H1 (cell line): Measurements from ENCODE around the gene LAD1. TPM values are rescaled to one million over a fixed set of nuclear protein-coding genes. Genes with fewer than 3 reads are reported as not detected.
A peak's percentile ranks its signal among the peaks of the same experiment; 100 is the strongest.

Experiments
- CTCF ChIA-PET: fragments of 300-600 bp; sonication (Branson Sonifier 250); formaldehyde crosslinking; loops from one replicate; lab custom pipeline; 2021; ENCODE audit not compliant: partially characterized antibody; lab: Charles Lee
- POLR2A ChIA-PET: fragments of 300-600 bp; sonication (Branson Sonifier 250); formaldehyde crosslinking; loops from one replicate; lab custom pipeline; 2021; ENCODE audit warnings: inconsistent platforms; ENCODE audit not compliant: partially characterized antibody; lab: Charles Lee
- DNase-seq, 2 experiments: peaks; one replicate each; pipeline versions ENCODE4 v3.0.0 to v3.0.0-alpha.2; 2010 to 2022; ENCODE audit warnings: low spot score in 2 of 2, low read depth in 1 of 2, mixed read lengths in 1 of 2
- FAIRE-seq: peaks from 2 replicates; lab custom pipeline; 2011; peaks lifted over from hg19 to GRCh38; lab: Jason Lieb, UNC
- H2AFZ ChIP-seq: 2 replicates; pipeline ENCODE4 v1.8.1; 2012; ENCODE audit warnings: low read length, inconsistent platforms
- H2AK5ac ChIP-seq: 2 replicates; pipeline ENCODE4 v1.6.1; 2013; ENCODE audit warnings: low read depth, low read length
- H2BK120ac ChIP-seq: replicated peaks from 2 replicates; pipeline ENCODE3; 2013; ENCODE audit warnings: low read depth, low read length, inconsistent platforms
- H2BK12ac ChIP-seq: 2 replicates; pipeline ENCODE4 v1.6.1; 2013; ENCODE audit warnings: low read depth, low read length
- H2BK15ac ChIP-seq: 2 replicates; pipeline ENCODE4 v1.6.1; 2013; ENCODE audit warnings: low read length
- H2BK20ac ChIP-seq: 2 replicates; pipeline ENCODE4 v1.6.1; 2013; ENCODE audit warnings: low read length
- H2BK5ac ChIP-seq: 2 replicates; pipeline ENCODE4 v1.6.1; 2013; ENCODE audit warnings: low read depth, low read length
- H3K14ac ChIP-seq: 2 replicates; pipeline ENCODE4 v1.6.1; 2013; ENCODE audit warnings: inconsistent platforms; ENCODE audit not compliant: insufficient read length
- H3K18ac ChIP-seq: 2 replicates; pipeline ENCODE4 v1.6.1; 2013; ENCODE audit warnings: low read length; ENCODE audit errors: extremely low read depth
- H3K23ac ChIP-seq: 2 replicates; pipeline ENCODE4 v1.6.1; 2013; ENCODE audit warnings: inconsistent platforms; ENCODE audit not compliant: insufficient read length
- H3K23me2 ChIP-seq: 2 replicates; pipeline ENCODE4 v1.6.1; 2013; ENCODE audit warnings: low read depth, low read length
- H3K27ac ChIP-seq: 2 replicates; pipeline ENCODE4 v1.6.1; 2011; ENCODE audit warnings: low read depth, low read length, inconsistent platforms
- H3K27me3 ChIP-seq, 4 experiments: replicated peaks in 1 of 4; 1 replicate in 1 of 4; 2 replicates in 3 of 4; pipeline versions ENCODE4 v1.6.1 to v1.8.1; 2011 to 2013; ENCODE audit warnings: low read length in 3 of 4, mild to moderate bottlenecking in 3 of 4, inconsistent platforms in 2 of 4, mixed read lengths in 2 of 4, moderate library complexity in 1 of 4; ENCODE audit not compliant: control insufficient read depth in 3 of 4, insufficient read depth in 3 of 4; ENCODE audit errors: extremely low read depth in 1 of 4
- H3K36me3 ChIP-seq, 4 experiments: 2 replicates each; pipeline versions ENCODE4 v1.6.1 to v1.8.1; 2011 to 2013; ENCODE audit warnings: mild to moderate bottlenecking in 4 of 4, low read length in 3 of 4, moderate library complexity in 2 of 4, control low read depth in 1 of 4, inconsistent platforms in 1 of 4; ENCODE audit not compliant: insufficient read depth in 4 of 4, control insufficient read depth in 2 of 4
- H3K4ac ChIP-seq: replicated peaks from 2 replicates; pipeline ENCODE3; 2013; ENCODE audit warnings: low read length, low read depth, mixed read lengths, inconsistent platforms; ENCODE audit not compliant: insufficient read length
- H3K4me1 ChIP-seq, 4 experiments: replicated peaks in 1 of 4; 1 replicate in 1 of 4; 2 replicates in 3 of 4; pipeline versions ENCODE4 v1.6.1 to v1.8.1; 2011 to 2013; ENCODE audit warnings: low read length in 3 of 4, inconsistent platforms in 2 of 4, mixed read lengths in 1 of 4; ENCODE audit not compliant: insufficient read depth in 4 of 4, control insufficient read depth in 3 of 4
- H3K4me2 ChIP-seq, 2 experiments: 2 replicates each; pipeline versions ENCODE4 v1.6.1 to v1.8.1; 2011 to 2013; ENCODE audit warnings: low read depth in 2 of 2, low read length in 2 of 2, control low read depth in 1 of 2, inconsistent platforms in 1 of 2, mild to moderate bottlenecking in 1 of 2; ENCODE audit not compliant: insufficient read depth in 1 of 2
- H3K4me3 ChIP-seq, 4 experiments: fragments of 200-600, 300-600 bp in 1 of 4; sonication (generic), shearing (Covaris generic), sonication (Bioruptor Twin) in 1 of 4; 2 replicates each; pipeline versions ENCODE4 v1.5.1 to v1.8.1; 2011 to 2016; ENCODE audit warnings: low read length in 4 of 4, low read depth in 3 of 4, control low read depth in 2 of 4, inconsistent platforms in 2 of 4, mild to moderate bottlenecking in 2 of 4, mixed read lengths in 1 of 4, moderate library complexity in 1 of 4; ENCODE audit not compliant: insufficient read depth in 2 of 4; ENCODE audit errors: extremely low read depth in 1 of 4
- H3K56ac ChIP-seq: replicated peaks from 2 replicates; pipeline ENCODE3; 2013; ENCODE audit warnings: low read depth, mild to moderate bottlenecking, mixed read lengths, low read length, inconsistent platforms; ENCODE audit not compliant: insufficient read length
- H3K79me1 ChIP-seq: 2 replicates; pipeline ENCODE4 v1.6.1; 2013; ENCODE audit warnings: low read depth, low read length, control low read depth
- H3K79me2 ChIP-seq, 2 experiments: 2 replicates each; pipeline versions ENCODE4 v1.6.1 to v1.8.1; 2012 to 2013; ENCODE audit warnings: low read length in 2 of 2, mild to moderate bottlenecking in 2 of 2, inconsistent platforms in 1 of 2; ENCODE audit not compliant: insufficient read depth in 2 of 2, control insufficient read depth in 1 of 2
- H3K9ac ChIP-seq, 4 experiments: replicated peaks in 1 of 4; 1 replicate in 1 of 4; 2 replicates in 3 of 4; pipeline versions ENCODE4 v1.6.1 to v1.8.1; 2011 to 2013; ENCODE audit warnings: low read depth in 3 of 4, low read length in 3 of 4, control low read depth in 2 of 4, mild to moderate bottlenecking in 2 of 4, moderate library complexity in 2 of 4, inconsistent platforms in 1 of 4; ENCODE audit errors: extremely low read depth in 1 of 4
- H3K9me3 ChIP-seq, 2 experiments: 2 replicates each; pipeline versions ENCODE4 v1.6.1 to v1.8.1; 2012 to 2013; ENCODE audit warnings: mild to moderate bottlenecking in 2 of 2, moderate library complexity in 2 of 2, control low read depth in 1 of 2, inconsistent platforms in 1 of 2, low read depth in 1 of 2, low read length in 1 of 2, mixed read lengths in 1 of 2; ENCODE audit not compliant: insufficient read depth in 2 of 2
- H4K20me1 ChIP-seq, 2 experiments: replicated peaks in 1 of 2; 2 replicates each; pipeline versions ENCODE3 to v1.8.1; 2011 to 2013; ENCODE audit warnings: inconsistent platforms in 2 of 2, low read length in 2 of 2, mild to moderate bottlenecking in 1 of 2; ENCODE audit not compliant: insufficient read depth in 2 of 2, control insufficient read depth in 1 of 2
- H4K5ac ChIP-seq: 2 replicates; pipeline ENCODE4 v1.6.1; 2013; ENCODE audit warnings: low read length, low read depth, mixed read lengths, inconsistent platforms; ENCODE audit not compliant: insufficient read length
- H4K8ac ChIP-seq: 2 replicates; pipeline ENCODE4 v1.8.0; 2013; ENCODE audit warnings: mild to moderate bottlenecking, moderate library complexity, low read length, inconsistent platforms; ENCODE audit not compliant: insufficient read depth; ENCODE audit errors: extremely low read depth
- H4K91ac ChIP-seq: replicated peaks from 2 replicates; pipeline ENCODE3; 2013; ENCODE audit warnings: low read length, mixed read lengths, inconsistent platforms; ENCODE audit not compliant: insufficient read length
- BRCA1 ChIP-seq: IDR thresholded peaks from 2 replicates; pipeline ENCODE4 v1.6.1; 2012; ENCODE audit warnings: low read depth, low read length, improper control_type of control experiment
- CBX8 ChIP-seq: fragments of 300-800, 300-1000 bp; sonication (generic); IDR thresholded peaks from 2 replicates; pipeline ENCODE4 v1.7.1; 2016; ENCODE audit warnings: low read depth, low read length, borderline replicate concordance
- CHD2 ChIP-seq: IDR thresholded peaks from 2 replicates; pipeline ENCODE4 v1.6.1; 2012; ENCODE audit warnings: low read length, improper control_type of control experiment
- E2F6 ChIP-seq: IDR thresholded peaks from 2 replicates; pipeline ENCODE4 v1.6.1; 2012; ENCODE audit warnings: inconsistent platforms
- GTF2F1 ChIP-seq: IDR thresholded peaks from 2 replicates; pipeline ENCODE4 v1.6.1; 2012; ENCODE audit warnings: low read depth, low read length, improper control_type of control experiment, borderline replicate concordance
- JUND ChIP-seq: IDR thresholded peaks from 2 replicates; pipeline ENCODE4 v1.6.1; 2011; ENCODE audit warnings: mild to moderate bottlenecking, improper control_type of control experiment, low read length
- KDM5A ChIP-seq: fragments of 200-600 bp; IDR thresholded peaks from 2 replicates; pipeline ENCODE4 v1.7.1; 2012; ENCODE audit warnings: mild to moderate bottlenecking, low read length, inconsistent platforms, mixed read lengths
- MAFK ChIP-seq: IDR thresholded peaks from 2 replicates; pipeline ENCODE4 v1.6.1; 2012; ENCODE audit warnings: low read depth, mild to moderate bottlenecking, improper control_type of control experiment, low read length
- POLR2A ChIP-seq, 2 experiments: IDR thresholded peaks; 1 replicate in 1 of 2; 2 replicates in 1 of 2; pipeline ENCODE4 v1.6.1; 2011; ENCODE audit warnings: low read depth in 2 of 2, low read length in 2 of 2, mild to moderate bottlenecking in 2 of 2; ENCODE audit errors: control extremely low read depth in 1 of 2
- RXRA ChIP-seq: IDR thresholded peaks from 2 replicates; pipeline ENCODE4 v1.6.1; 2011; ENCODE audit warnings: low read depth, mild to moderate bottlenecking, low read length, moderate library complexity; ENCODE audit not compliant: insufficient read depth
- SIRT6 ChIP-seq: IDR thresholded peaks from one replicate; pipeline ENCODE4 v1.7.1; 2012; ENCODE audit warnings: low read length, inconsistent platforms
- SIX5 ChIP-seq: IDR thresholded peaks from 2 replicates; pipeline ENCODE4 v1.6.1; 2011; ENCODE audit warnings: mild to moderate bottlenecking, low read depth, low read length
- SP1 ChIP-seq: IDR thresholded peaks from 2 replicates; pipeline ENCODE4 v1.6.1; 2011; ENCODE audit warnings: low read depth, low read length
- TBP ChIP-seq: IDR thresholded peaks from 2 replicates; pipeline ENCODE4 v1.6.1; 2011; ENCODE audit warnings: low read depth, low read length, improper control_type of control experiment
- YY1 ChIP-seq: IDR thresholded peaks from 2 replicates; pipeline ENCODE4 v1.6.1; 2011; ENCODE audit warnings: low read depth, mild to moderate bottlenecking, low read length
- WGBS, 2 experiments: shearing (Covaris generic) in 1 of 2; methylation state at CpG; one replicate each; pipeline versions ENCODE4 v1.1.6 to v1.1.7; 2013 to 2015; ENCODE audit warnings: low lambda C conversion rate in 2 of 2, mixed read lengths in 2 of 2, inconsistent platforms in 1 of 2, low coverage in 1 of 2, missing lambda C conversion rate in 1 of 2; ENCODE audit not compliant: insufficient replicate concordance in 2 of 2, insufficient coverage in 1 of 2, insufficient read length in 1 of 2; ENCODE audit errors: extremely low coverage in 1 of 2, missing lambda C conversion rate in 1 of 2; 5-methylcytosine and 5-hydroxymethylcytosine counted together
- polyA plus RNA-seq, 7 experiments: library from polyadenylated mRNA; depleted of rRNA in 3 of 7; stranded (reverse) in 5 of 7; unstranded in 2 of 7; fragments of >200 nt in 5 of 7; fragments of 200-250 nt in 2 of 7; gene quantifications; 1 replicate in 5 of 7; 2 replicates in 1 of 7; 4 replicates in 1 of 7; pipeline versions ENCODE4 v1.2.1 to v1.2.3, GENCODE V29; 2011 to 2013; ENCODE audit warnings: missing spikeins in 2 of 7, mixed read lengths in 2 of 7
- total RNA-seq: library from RNA; stranded (reverse); fragmentation: NEBNext Ultra II Directional; extraction: Animal tissue kit (Norgen Biotek cat#: 25700); gene quantifications from 2 replicates; pipeline ENCODE4 v1.2.1, GENCODE V29; 2021

The LAD1 gene
- total and polyA plus RNA-seq, 2 of the 8 experiments (the other 6 are each of a cell fraction or from before 2014, with no cell fraction given): 9.3 to 32.8 TPM

GRCh38 chr1:201443747-201444146 lies 44.6 kb upstream of the LAD1 start:
- Histone ChIP-seq H3K23me2 (no peaks in the 10 kb centered on the region), H3K56ac (no peak overlapping the region), H3K4me3 (no peak overlapping the region), H3K4ac (peak overlapping the region; percentile 51), H3K18ac (no peak overlapping the region), H3K9me3 (no peaks in the 10 kb centered on the region), H3K27me3 (no peaks in the 10 kb centered on the region), H3K79me2 (no peaks in the 10 kb centered on the region), H3K27ac (no peak overlapping the region), H3K23ac (no peak overlapping the region), H3K36me3 (no peaks in the 10 kb centered on the region), H2BK15ac (0 out of 2 replicates have a peak overlapping the region, but pooled peaks have one; percentile 40), H2BK5ac (no peak overlapping the region), H4K5ac (peak overlapping the region; percentile 21), H2BK20ac (peak overlapping the region; percentile 90; the same call in 1 of the 2 replicates), H4K91ac (no peak overlapping the region), H2AK5ac (0 out of 2 replicates have a peak overlapping the region, but pooled peaks have one; percentile 53), H3K4me1 (peaks cover 4 to 9% (median 6%) of the 10 kb centered on the region in 4 experiments), H2AFZ (peak overlapping the region; percentile 11; the same call in 1 of the 2 replicates), H3K4me2 (no peak overlapping the region), H2BK120ac (no peak overlapping the region), H4K8ac (peak overlapping the region; percentile 18; the same call in 1 of the 2 replicates), H2BK12ac (no peak overlapping the region), H3K14ac (no peak overlapping the region), H4K20me1 (no peaks in the 10 kb centered on the region), H3K79me1 (no peaks in the 10 kb centered on the region), H3K9ac (no peak overlapping the region)
- WGBS, 2 experiments: 89% methylated on average over 7 of the region's 7 CpGs; no CpG with 5 or more reads in 1 of the 2 experiments
- POLR2A ChIA-PET: interaction anchor here (0.7 kb wide), 1 partner anchor 383 kb away, joined by 3 read pairs; no protein-coding TSS in a partner anchor
- CTCF ChIA-PET: interaction anchor here (12.0 to 12.4 kb wide), 3 partner anchors 9 to 35 kb away, joined by 155 to 171 read pairs (median 163); no protein-coding TSS in a partner anchor
- DNase-seq (no peak), FAIRE-seq (no peak)
- TF ChIP-seq BRCA1 (no peak), GTF2F1 (no peak), E2F6 (no peak), YY1 (no peak), RXRA (no peak), KDM5A (no peak), SP1 (no peak), SIX5 (no peak), CHD2 (no peak), JUND (no peak), POLR2A (IDR thresholded peaks at IDR 0.05; ENCODE audit: control extremely low read depth in 1 of 2, low read depth in 2 of 2, low read length in 2 of 2) (no peak), TBP (no peak), MAFK (no peak), SIRT6 (no peak), CBX8 (no peak)
